ENCODE data around the gene OR10K2. TPM values are rescaled to one million over a fixed set of nuclear protein-coding genes. Genes with fewer than 3 reads are reported as not detected.

The OR10K2 gene
- total RNA-seq, 1 donor from 2014 or later, result not detected

GRCh38 chr1:158371188-158371953, 54.7 kb downstream of the OR10K2 start:
- no peak for DNase-seq

Other genes with a start within 250 kb of the OR10K2 start
- gene CD1D, start 245.3 kb downstream of the OR10K2 start, total RNA-seq, result 1.8 TPM
- gene CD1A, start 171.8 kb downstream of the OR10K2 start, total RNA-seq, result not detected
- 1.9 TPM for gene CD1C, start 136.3 kb downstream of the OR10K2 start, total RNA-seq
- gene CD1B, start 94.7 kb downstream of the OR10K2 start, total RNA-seq, result not detected
- gene CD1E, start 72.3 kb downstream of the OR10K2 start, total RNA-seq, result not detected
- not detected for gene OR10T2, start 26.8 kb downstream of the OR10K2 start, total RNA-seq
- not detected for gene OR10K1, start 35.6 kb upstream of the OR10K2 start, total RNA-seq
- not detected for gene OR10R2, start 46.0 kb upstream of the OR10K2 start, total RNA-seq
- gene OR6Y1, start 128.2 kb upstream of the OR10K2 start, total RNA-seq, result not detected
- not detected for gene OR6P1, start 144.3 kb upstream of the OR10K2 start, total RNA-seq
- gene OR10X1, start 153.7 kb upstream of the OR10K2 start, total RNA-seq, result not detected
- gene OR10Z1, start 179.0 kb upstream of the OR10K2 start, total RNA-seq, result not detected

All from tongue (tissue), 2 donors.